HEK293 (cell line): ENCODE measurements around the gene ANXA4.

Experiments used
- CTCF ChIA-PET: fragments of 350-600 bp; formaldehyde crosslinking; extraction: SDS; loops from one replicate; lab custom pipeline; 2021; ENCODE audit warnings: antibody characterized with exemption; lab: Yijun Ruan, JAX
- POLR2A ChIA-PET: fragments of 300-600 bp; formaldehyde crosslinking; extraction: SDS; loops from one replicate; lab custom pipeline; 2020; ENCODE audit warnings: antibody characterized with exemption, inconsistent platforms; lab: Yijun Ruan, JAX
- H3K27ac ChIP-seq: fragments of 200-500 bp; sonication (Bioruptor generic); 2 replicates; pipeline ENCODE4 v1.5.1; 2014; ENCODE audit warnings: low read depth, low read length, control low read depth, inconsistent platforms; ENCODE audit errors: extremely low read depth
- H3K36me3 ChIP-seq, 2 experiments: fragments of 200-500 bp in 1 of 2; sonication (Bioruptor generic) in 1 of 2; 1 replicate in 1 of 2; 2 replicates in 1 of 2; pipeline ENCODE4 v1.5.1; 2014 to 2017; ENCODE audit warnings: inconsistent platforms in 2 of 2, low read length in 2 of 2; ENCODE audit not compliant: control insufficient read depth in 2 of 2, insufficient read depth in 1 of 2
- H3K4me1 ChIP-seq: fragments of 200-500 bp; sonication (Bioruptor generic); 2 replicates; pipeline ENCODE4 v1.5.1; 2014; ENCODE audit warnings: mild to moderate bottlenecking, low read length, inconsistent platforms; ENCODE audit not compliant: control insufficient read depth, insufficient read depth
- H3K4me3 ChIP-seq: 2 replicates; pipeline ENCODE4 v1.5.1; 2011; ENCODE audit warnings: low read depth, mild to moderate bottlenecking, control low read depth, low read length, moderate library complexity
- H3K9me3 ChIP-seq: fragments of 200-500 bp; sonication (Bioruptor generic); 2 replicates; pipeline ENCODE4 v1.5.1; 2014; ENCODE audit warnings: low read depth, low read length, inconsistent platforms; ENCODE audit not compliant: control insufficient read depth, insufficient read depth
- BCL6B ChIP-seq: fragments of 450-650 bp; formaldehyde crosslinking; IDR thresholded peaks from 2 replicates; pipeline ENCODE4 v1.5.1; 2017; ENCODE audit warnings: missing biosample characterization, missing genetic modification characterization
- ELK4 ChIP-seq: IDR thresholded peaks from 2 replicates; pipeline ENCODE4 v1.6.1; 2011; ENCODE audit warnings: mild to moderate bottlenecking, low read depth, low read length, borderline replicate concordance
- HOXC10 ChIP-seq: sonication (generic); formaldehyde crosslinking; IDR thresholded peaks from 2 replicates; pipeline ENCODE4 v1.8.1; 2023; ENCODE audit warnings: mild to moderate bottlenecking, missing genetic modification reagents
- HOXD13 ChIP-seq: sonication (generic); formaldehyde crosslinking; IDR thresholded peaks from 2 replicates; pipeline ENCODE4 v1.8.0; 2022; ENCODE audit warnings: missing genetic modification reagents, borderline replicate concordance
- PATZ1 ChIP-seq: fragments of 450-650 bp; formaldehyde crosslinking; IDR thresholded peaks from 2 replicates; pipeline ENCODE4 v1.5.1; 2016; ENCODE audit warnings: missing biosample characterization, missing genetic modification characterization
- TRIM28 ChIP-seq: IDR thresholded peaks from 2 replicates; pipeline ENCODE4 v1.6.1; 2011; ENCODE audit warnings: low read length, control low read depth, borderline replicate concordance
- ZBTB26 ChIP-seq: fragments of 450-650 bp; formaldehyde crosslinking; optimal IDR thresholded peaks from 2 replicates; pipeline ENCODE3; 2016; ENCODE audit warnings: missing biosample characterization, mild to moderate bottlenecking, missing genetic modification characterization
- ZBTB8A ChIP-seq: fragments of 450-650 bp; formaldehyde crosslinking; IDR thresholded peaks from 2 replicates; pipeline ENCODE4 v1.5.1; 2016; ENCODE audit warnings: missing biosample characterization, missing genetic modification characterization
- ZNF121 ChIP-seq: fragments of 450-650 bp; formaldehyde crosslinking; IDR thresholded peaks from 2 replicates; pipeline ENCODE4 v1.5.1; 2016; ENCODE audit warnings: missing biosample characterization, missing genetic modification characterization
- ZNF155 ChIP-seq: fragments of 450-650 bp; formaldehyde crosslinking; IDR thresholded peaks from 2 replicates; pipeline ENCODE4 v1.5.1; 2016; ENCODE audit warnings: missing biosample characterization, missing genetic modification characterization
- ZNF174 ChIP-seq: fragments of 450-650 bp; formaldehyde crosslinking; IDR thresholded peaks from 2 replicates; pipeline ENCODE4 v1.5.0; 2017; ENCODE audit warnings: missing biosample characterization, mild to moderate bottlenecking, missing genetic modification characterization
- ZNF18 ChIP-seq: fragments of 450-650 bp; formaldehyde crosslinking; IDR thresholded peaks from 2 replicates; pipeline ENCODE4 v1.5.1; 2016; ENCODE audit warnings: missing biosample characterization, missing genetic modification characterization
- ZNF184 ChIP-seq: fragments of 450-650 bp; IDR thresholded peaks from 2 replicates; pipeline ENCODE4 v1.5.1; 2018; ENCODE audit warnings: missing biosample characterization, mild to moderate bottlenecking, missing genetic modification characterization
- ZNF19 ChIP-seq: fragments of 450-650 bp; formaldehyde crosslinking; IDR thresholded peaks from 2 replicates; pipeline ENCODE4; 2016; ENCODE audit warnings: missing biosample characterization, missing genetic modification characterization, low read depth
- ZNF23 ChIP-seq: fragments of 450-650 bp; formaldehyde crosslinking; IDR thresholded peaks from 2 replicates; pipeline ENCODE4 v1.5.1; 2016; ENCODE audit warnings: missing biosample characterization, missing genetic modification characterization, borderline replicate concordance
- ZNF266 ChIP-seq: fragments of 450-650 bp; formaldehyde crosslinking; IDR thresholded peaks from 2 replicates; pipeline ENCODE4 v1.5.1; 2016; ENCODE audit warnings: missing biosample characterization, missing genetic modification characterization, low read depth
- ZNF302 ChIP-seq: fragments of 450-650 bp; formaldehyde crosslinking; IDR thresholded peaks from 2 replicates; pipeline ENCODE4 v1.5.1; 2016; ENCODE audit warnings: missing biosample characterization, missing genetic modification characterization, low read depth
- ZNF362 ChIP-seq: fragments of 450-650 bp; formaldehyde crosslinking; IDR thresholded peaks from 2 replicates; pipeline ENCODE4 v1.5.1; 2016; ENCODE audit warnings: missing biosample characterization, missing genetic modification characterization
- ZNF416 ChIP-seq: fragments of 450-650 bp; formaldehyde crosslinking; IDR thresholded peaks from 2 replicates; pipeline ENCODE4 v1.5.1; 2016; ENCODE audit warnings: missing biosample characterization, missing genetic modification characterization
- ZNF530 ChIP-seq: fragments of 450-650 bp; formaldehyde crosslinking; IDR thresholded peaks from 2 replicates; pipeline ENCODE4 v1.5.1; 2016; ENCODE audit warnings: low read depth, missing biosample characterization, missing genetic modification characterization
- ZNF544 ChIP-seq: fragments of 450-650 bp; formaldehyde crosslinking; IDR thresholded peaks from 2 replicates; pipeline ENCODE4 v1.5.0; 2017; ENCODE audit warnings: missing biosample characterization, missing genetic modification characterization
- ZNF549 ChIP-seq: fragments of 450-650 bp; IDR thresholded peaks from 2 replicates; pipeline ENCODE4 v1.5.1; 2018; ENCODE audit warnings: missing biosample characterization, missing genetic modification characterization, mild to moderate bottlenecking, inconsistent platforms, moderate library complexity
- ZNF600 ChIP-seq: fragments of 450-650 bp; formaldehyde crosslinking; IDR thresholded peaks from 2 replicates; pipeline ENCODE4 v1.5.1; 2016; ENCODE audit warnings: missing biosample characterization, missing genetic modification characterization
- ZNF626 ChIP-seq: fragments of 450-650 bp; sonication (Bioruptor Pico); formaldehyde crosslinking; IDR thresholded peaks from 2 replicates; pipeline ENCODE4 v1.5.1; 2018; ENCODE audit warnings: missing biosample characterization, missing genetic modification characterization, inconsistent platforms
- ZNF76 ChIP-seq: fragments of 450-650 bp; formaldehyde crosslinking; IDR thresholded peaks from 2 replicates; pipeline ENCODE4; 2016; ENCODE audit warnings: low read depth, missing biosample characterization, missing genetic modification characterization, borderline replicate concordance
- ZNF791 ChIP-seq: fragments of 450-650 bp; formaldehyde crosslinking; IDR thresholded peaks from 2 replicates; pipeline ENCODE4 v1.5.1; 2016; ENCODE audit warnings: missing biosample characterization, missing genetic modification characterization
- ZNF792 ChIP-seq: fragments of 450-650 bp; formaldehyde crosslinking; IDR thresholded peaks from 2 replicates; pipeline ENCODE4 v1.5.1; 2016; ENCODE audit warnings: missing biosample characterization, missing genetic modification characterization
- ZSCAN16 ChIP-seq: fragments of 450-650 bp; formaldehyde crosslinking; IDR thresholded peaks from 2 replicates; pipeline ENCODE4 v1.5.1; 2016; ENCODE audit warnings: missing biosample characterization, missing genetic modification characterization
- ZXDB ChIP-seq: fragments of 450-650 bp; formaldehyde crosslinking; IDR thresholded peaks from 2 replicates; pipeline ENCODE4 v1.5.1; 2016; ENCODE audit warnings: missing biosample characterization, missing genetic modification characterization

ANXA4 gene

GRCh38 chr2:69827796-69828540 is 86.0 kb downstream of the ANXA4 start:
- TF ChIP-seq ZNF184 = no peak
- TF ChIP-seq ZNF530 = no peak
- TF ChIP-seq ELK4 = no peak
- no peak for TF ChIP-seq ZNF174 (tag by site-specific recombination)
- TF ChIP-seq ZNF791 = no peak
- no peak for TF ChIP-seq ZNF362 (tag by site-specific recombination)
- TF ChIP-seq ZNF155 (tag by site-specific recombination) = no peak
- TF ChIP-seq ZBTB26 (tag by site-specific recombination) = no peak
- TF ChIP-seq BCL6B (tag by site-specific recombination) = no peak
- no peak for TF ChIP-seq ZNF302 (tag by site-specific recombination)
- TF ChIP-seq ZXDB = no peak
- TF ChIP-seq ZNF549 = no peak
- no peak for TF ChIP-seq HOXD13
- TF ChIP-seq ZNF792 = no peak
- no peak for TF ChIP-seq ZNF23 (tag by site-specific recombination)
- TF ChIP-seq HOXC10 (CRISPR knock-in tag) = no peak
- TF ChIP-seq ZNF121 = no peak
- H3K27ac ChIP-seq = no peak overlapping the region; the same call in 1 of the 2 replicates
- no peak overlapping the region for H3K4me3 ChIP-seq
- ChIA-PET CTCF (interaction anchor here (1.1 to 4.5 kb wide), 4 partner anchors 9 to 103 kb away, joined by 4 to 16 read pairs (median 10); no protein-coding TSS in a partner anchor), POLR2A (interaction anchor here (1.1 to 1.7 kb wide), 2 partner anchors 86 to 87 kb away, joined by 4 to 5 read pairs; no protein-coding TSS in a partner anchor)
- peaks cover 0 to 3% of the 10 kb centered on the region in 2 experiments; a peak in 2 of 3 replicates for H3K36me3 ChIP-seq
- no peaks in the 10 kb centered on the region; the same call in 1 of the 2 replicates for H3K4me1 ChIP-seq
- no peaks in the 10 kb centered on the region for H3K9me3 ChIP-seq

GRCh38 chr2:69828938-69829255 is 87.0 kb downstream of the ANXA4 start:
- CTCF ChIA-PET = interaction anchor here (0.7 to 1.1 kb wide), 3 partner anchors 11 to 1941 kb away, joined by 3 to 7 read pairs (median 4); no protein-coding TSS in a partner anchor
- Histone ChIP-seq H3K4me1 (peaks cover 5% of the 10 kb centered on the region), H3K4me3 (peak overlapping the region; percentile 71), H3K9me3 (no peaks in the 10 kb centered on the region), H3K27ac (peak overlapping the region; percentile 81), H3K36me3 (peaks cover 0 to 5% of the 10 kb centered on the region in 2 experiments; a peak in 2 of 3 replicates)
- POLR2A ChIA-PET = interaction anchor here (0.5 to 1.7 kb wide), 4 partner anchors 85 to 391 kb away, joined by 4 to 5 read pairs (median 4); no protein-coding TSS in a partner anchor
- TF ChIP-seq ZNF18 (tag by site-specific recombination) (no peak), ZNF544 (tag by site-specific recombination) (no peak), ZNF416 (tag by site-specific recombination) (no peak), ZNF626 (tag by site-specific recombination) (no peak), ZNF19 (tag by site-specific recombination) (no peak), ZBTB8A (no peak), PATZ1 (tag by site-specific recombination) (no peak), ZSCAN16 (tag by site-specific recombination) (no peak), ZNF266 (no peak), TRIM28 (no peak), ZNF600 (peak; percentile 79), ZNF76 (peak; percentile 84)
